Muscle of leg (tissue), 11 donors: ENCODE data around the gene CDK5RAP2. TPM values are rescaled to one million over a fixed set of nuclear protein-coding genes. Genes with fewer than 3 reads are reported as not detected.

Experiments used
- DNase-seq: peaks from one replicate; pipeline ENCODE4 v3.0.0; 2013
- H3K27ac ChIP-seq: one replicate; pipeline ENCODE4 v1.5.1; 2013; ENCODE audit warnings: mild to moderate bottlenecking, low read length, control low read depth
- H3K27me3 ChIP-seq: one replicate; pipeline ENCODE4 v1.6.1; 2013; ENCODE audit warnings: low read length; ENCODE audit not compliant: control insufficient read depth, insufficient read depth
- H3K36me3 ChIP-seq: one replicate; pipeline ENCODE4 v1.6.1; 2013; ENCODE audit warnings: low read length; ENCODE audit not compliant: control insufficient read depth, insufficient read depth
- H3K4me1 ChIP-seq: one replicate; pipeline ENCODE4 v1.6.1; 2013; ENCODE audit warnings: low read length; ENCODE audit not compliant: control insufficient read depth, insufficient read depth
- H3K4me3 ChIP-seq: one replicate; pipeline ENCODE4 v1.5.1; 2013; ENCODE audit warnings: low read length, control low read depth
- H3K9me3 ChIP-seq: replicated peaks from 2 replicates; pipeline ENCODE4 v1.6.1; 2013; ENCODE audit warnings: low read depth, low read length; ENCODE audit not compliant: control insufficient read depth
- WGBS: methylation state at CpG from one replicate; pipeline ENCODE4 v1.1.5; 2013; ENCODE audit warnings: missing lambda C conversion rate; ENCODE audit not compliant: insufficient coverage; 5-methylcytosine and 5-hydroxymethylcytosine counted together
- polyA plus RNA-seq, 8 donors: library from polyadenylated mRNA; unstranded; fragments of 120-200 nt; gene quantifications; one replicate each; pipeline versions ENCODE4 v1.2.1 to v1.2.3, GENCODE V29; 2013; ENCODE audit warnings: inconsistent platforms in 1 of 8, low replicate concordance in 1 of 8; ENCODE audit not compliant: insufficient read length in 8 of 8, insufficient read depth in 1 of 8
- total RNA-seq: library from RNA; stranded (reverse); fragments of 120-200 nt; gene quantifications from one replicate; pipeline ENCODE4 v1.2.4, GENCODE V29; 2013

The CDK5RAP2 gene
- total and polyA plus RNA-seq, 9 donors = 36.8 to 55.1 (median 44.5) TPM

GRCh38 chr9:120433701-120434100, 146.3 kb downstream of the CDK5RAP2 start:
- Histone ChIP-seq H3K9me3 (no peaks in the 10 kb centered on the region), H3K4me1 (peaks cover 7% of the 10 kb centered on the region), H3K27me3 (no peaks in the 10 kb centered on the region), H3K4me3 (no peak overlapping the region), H3K27ac (no peak overlapping the region), H3K36me3 (peaks cover 29% of the 10 kb centered on the region)
- no peak for DNase-seq
- WGBS = 100% methylated on average over 2 of the region's 4 CpGs

GRCh38 chr9:120432600-120432999, 147.4 kb downstream of the CDK5RAP2 start:
- H3K9me3 ChIP-seq = no peaks in the 10 kb centered on the region
- H3K4me1 ChIP-seq = peaks cover 7% of the 10 kb centered on the region
- no peak overlapping the region for H3K27ac ChIP-seq
- H3K27me3 ChIP-seq = no peaks in the 10 kb centered on the region
- H3K36me3 ChIP-seq = peaks cover 23% of the 10 kb centered on the region
- DNase-seq = no peak
- no peak overlapping the region for H3K4me3 ChIP-seq
- 86% methylated on average over 1 of the region's 3 CpGs for WGBS

GRCh38 chr9:120431268-120431667, 148.7 kb downstream of the CDK5RAP2 start:
- 86% methylated on average over 1 of the region's 2 CpGs for WGBS
- Histone ChIP-seq H3K4me1 (peaks cover 7% of the 10 kb centered on the region), H3K9me3 (no peaks in the 10 kb centered on the region), H3K27me3 (no peaks in the 10 kb centered on the region), H3K36me3 (peaks cover 18% of the 10 kb centered on the region), H3K4me3 (no peak overlapping the region), H3K27ac (no peak overlapping the region)
- no peak for DNase-seq

GRCh38 chr9:120424248-120424647, 155.7 kb downstream of the CDK5RAP2 start:
- H3K36me3 ChIP-seq = peaks cover 38% of the 10 kb centered on the region

GRCh38 chr9:120423812-120424211, 156.2 kb downstream of the CDK5RAP2 start:
- Histone ChIP-seq H3K27ac (no peak overlapping the region), H3K4me3 (no peak overlapping the region), H3K9me3 (no peaks in the 10 kb centered on the region), H3K4me1 (no peaks in the 10 kb centered on the region), H3K36me3 (peaks cover 42% of the 10 kb centered on the region), H3K27me3 (no peaks in the 10 kb centered on the region)
- WGBS = 89% methylated on average over 2 of the region's 3 CpGs
- no peak for DNase-seq

More at GRCh38 chr9:120424248-120424647, 155.7 kb downstream of the CDK5RAP2 start:
- no peaks in the 10 kb centered on the region for H3K27me3 ChIP-seq
- no peaks in the 10 kb centered on the region for H3K4me1 ChIP-seq
- no peak for DNase-seq
- no peak overlapping the region for H3K4me3 ChIP-seq
- H3K27ac ChIP-seq = no peak overlapping the region
- H3K9me3 ChIP-seq = no peaks in the 10 kb centered on the region

- Histone ChIP-seq H3K36me3 (peaks cover 56% of the 10 kb centered on the region), H3K27ac (no peak overlapping the region), H3K4me3 (no peak overlapping the region), H3K4me1 (no peaks in the 10 kb centered on the region), H3K27me3 (no peaks in the 10 kb centered on the region), H3K9me3 (no peaks in the 10 kb centered on the region)
- 85% methylated on average over 3 of the region's 3 CpGs for WGBS
- no peak for DNase-seq
Observed at GRCh38 chr9:120421977-120422376, 158.0 kb downstream of the CDK5RAP2 start.

- 85% methylated on average over 2 of the region's 4 CpGs for WGBS
- Histone ChIP-seq H3K27ac (no peak overlapping the region), H3K9me3 (no peaks in the 10 kb centered on the region), H3K4me1 (no peaks in the 10 kb centered on the region), H3K4me3 (no peak overlapping the region), H3K27me3 (no peaks in the 10 kb centered on the region), H3K36me3 (peaks cover 50% of the 10 kb centered on the region)
- no peak for DNase-seq
Observed at GRCh38 chr9:120418315-120418714, 161.7 kb downstream of the CDK5RAP2 start.

DNA sequence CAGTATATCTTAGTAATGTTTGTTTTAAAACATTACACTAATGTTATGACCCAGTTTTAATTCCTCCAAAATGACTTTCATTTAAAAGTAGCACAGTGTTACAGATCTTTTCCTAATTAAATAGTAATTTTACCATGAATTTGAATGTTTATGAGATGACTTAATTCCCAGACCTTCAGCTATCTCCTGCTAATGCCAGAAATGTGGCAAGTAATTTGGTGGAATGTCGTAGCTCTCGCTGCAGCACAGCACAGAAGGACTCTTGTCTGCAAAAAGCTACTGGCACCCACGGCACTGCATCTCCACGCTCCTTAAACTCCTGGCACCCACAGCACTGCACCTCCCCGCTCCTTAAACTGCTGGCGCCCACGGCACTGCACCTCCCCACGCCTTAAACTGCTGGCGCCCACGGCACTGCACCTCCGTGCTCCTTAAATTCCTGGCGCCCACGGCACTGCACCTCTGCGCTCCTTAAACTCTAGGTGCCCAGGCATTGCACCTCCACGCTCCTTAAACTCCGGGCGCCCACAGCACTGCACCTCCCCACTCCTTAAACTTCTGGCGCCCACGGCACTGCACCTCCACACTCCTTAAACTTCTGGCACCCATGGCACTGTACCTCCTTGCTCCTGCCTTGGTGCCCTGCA, 163.1 kb downstream of the CDK5RAP2 start:
- peaks cover 9% of the 10 kb centered on the region for H3K4me1 ChIP-seq
- H3K9me3 ChIP-seq = no peaks in the 10 kb centered on the region
- no peak overlapping the region for H3K4me3 ChIP-seq
- H3K27ac ChIP-seq = no peak overlapping the region
- no peaks in the 10 kb centered on the region for H3K27me3 ChIP-seq
- H3K36me3 ChIP-seq = peaks cover 48% of the 10 kb centered on the region
- DNase-seq = no peak
- 85% methylated on average over 17 of the region's 19 CpGs for WGBS

DNA sequence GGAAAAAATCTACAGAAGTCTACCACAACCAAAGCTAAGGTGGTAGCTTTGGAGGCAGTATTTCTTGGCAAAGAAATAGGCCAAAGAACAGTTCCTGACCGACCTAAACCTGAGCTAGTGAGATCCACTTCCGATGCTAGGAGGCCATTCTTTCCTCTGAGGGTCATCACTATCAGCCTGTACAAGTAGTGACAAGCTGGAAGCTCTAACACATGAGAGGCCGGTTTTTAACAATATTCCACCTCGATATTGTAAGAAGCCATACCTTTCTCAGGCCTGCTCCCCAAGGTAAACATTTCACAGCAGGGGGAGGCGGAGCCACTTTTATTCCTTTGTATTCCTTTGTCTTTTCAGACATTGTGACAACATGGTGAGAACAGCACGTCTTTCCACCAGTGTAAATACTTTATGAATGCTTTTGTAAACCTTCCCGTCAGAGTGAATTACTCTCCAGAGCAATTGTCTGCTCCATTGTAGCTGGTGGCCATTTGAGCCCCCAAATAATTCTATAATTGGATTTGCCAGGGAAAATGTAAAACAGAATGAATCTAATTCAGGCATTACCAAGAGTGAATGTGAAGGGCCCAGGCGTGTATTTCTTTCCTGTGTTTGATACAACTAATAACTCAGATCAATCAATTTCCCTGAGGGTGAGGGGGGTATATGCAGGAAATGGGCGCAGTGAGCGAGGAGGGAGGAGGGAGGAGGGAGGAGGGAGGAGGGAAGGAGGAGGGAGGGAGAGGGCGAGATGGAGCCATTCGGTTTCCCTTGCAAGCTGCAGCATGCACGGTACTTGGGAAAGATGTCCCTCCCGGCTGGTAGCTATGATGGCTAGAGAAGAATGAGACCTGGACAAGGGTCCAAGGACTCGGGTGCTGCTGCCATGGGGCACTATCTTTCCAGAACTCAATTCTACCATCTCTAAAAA, 166.6 kb downstream of the CDK5RAP2 start:
- 81% methylated on average over 4 of the region's 15 CpGs for WGBS
- Histone ChIP-seq H3K9me3 (no peaks in the 10 kb centered on the region), H3K36me3 (peaks cover 47% of the 10 kb centered on the region), H3K4me1 (peaks cover 13% of the 10 kb centered on the region), H3K4me3 (no peak overlapping the region), H3K27me3 (no peaks in the 10 kb centered on the region), H3K27ac (no peak overlapping the region)
- no peak for DNase-seq

DNA sequence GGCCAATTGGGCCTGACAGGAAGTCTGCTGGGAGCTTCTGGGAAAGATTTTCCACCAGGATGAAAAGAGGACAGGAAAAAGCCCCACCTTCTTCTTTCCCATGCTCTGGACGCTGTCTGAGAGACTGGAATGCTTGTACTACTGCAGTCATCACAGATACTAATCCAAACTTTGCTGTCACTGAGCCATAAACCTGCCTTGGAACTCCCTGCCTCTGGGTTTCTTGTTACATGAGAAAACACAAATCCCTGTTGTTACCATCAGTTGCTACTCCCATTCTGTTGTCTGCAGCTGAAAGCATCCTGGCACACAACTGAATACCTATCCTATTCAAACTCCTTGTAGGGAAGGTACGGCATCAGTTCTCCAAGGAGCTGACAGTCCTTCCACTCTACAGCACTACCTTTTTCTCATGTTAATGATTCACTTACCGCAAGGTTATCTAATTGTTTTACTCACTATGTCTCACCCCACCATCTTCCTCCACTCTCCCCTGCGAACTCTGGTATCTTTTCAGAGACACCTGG, 167.5 kb downstream of the CDK5RAP2 start:
- Histone ChIP-seq H3K4me1 (peaks cover 13% of the 10 kb centered on the region), H3K27me3 (no peaks in the 10 kb centered on the region), H3K27ac (no peak overlapping the region), H3K36me3 (peaks cover 49% of the 10 kb centered on the region), H3K4me3 (no peak overlapping the region), H3K9me3 (no peaks in the 10 kb centered on the region)
- peak; percentile 91 for DNase-seq
- 45% methylated on average over 3 of the region's 4 CpGs for WGBS
